Endodermal cell (in vitro differentiated cells): ENCODE measurements around the gene OGFR. TPM values are rescaled to one million over a fixed set of nuclear protein-coding genes. Genes with fewer than 3 reads are reported as not detected.

Experiments used
- DNase-seq: peaks from one replicate; pipeline ENCODE4 v3.0.0-alpha.2; 2017
- H3K27ac ChIP-seq: 2 replicates; pipeline ENCODE4 v1.5.1; 2013; ENCODE audit warnings: mild to moderate bottlenecking, low read depth, low read length, moderate library complexity
- H3K27me3 ChIP-seq: 2 replicates; pipeline ENCODE4 v1.6.1; 2013; ENCODE audit warnings: mild to moderate bottlenecking, low read length, moderate library complexity; ENCODE audit not compliant: insufficient read depth, control insufficient read depth, poor library complexity, severe bottlenecking
- H3K36me3 ChIP-seq: 2 replicates; pipeline ENCODE4 v1.7.0; 2013; ENCODE audit warnings: mild to moderate bottlenecking, low read length, moderate library complexity; ENCODE audit not compliant: control insufficient read depth, insufficient read depth
- H3K4me1 ChIP-seq: one replicate; pipeline ENCODE4 v1.7.0; 2013; ENCODE audit warnings: low read length; ENCODE audit not compliant: control insufficient read depth, insufficient read depth
- H3K4me3 ChIP-seq: 2 replicates; pipeline ENCODE4 v1.5.1; 2013; ENCODE audit warnings: mild to moderate bottlenecking, low read length, moderate library complexity
- H3K9ac ChIP-seq: 2 replicates; pipeline ENCODE4 v1.6.1; 2013; ENCODE audit warnings: mild to moderate bottlenecking, low read length, moderate library complexity; ENCODE audit not compliant: poor library complexity, severe bottlenecking; ENCODE audit errors: extremely low read depth
- H3K9me3 ChIP-seq: 2 replicates; pipeline ENCODE4 v1.6.1; 2013; ENCODE audit warnings: mild to moderate bottlenecking, low read length, moderate library complexity; ENCODE audit not compliant: control insufficient read depth
- H3K27ac Mint-ChIP-seq: 2 replicates; pipeline ENCODE4 v1.8.0; 2020; ENCODE audit warnings: mixed read lengths
- H3K27me3 Mint-ChIP-seq: 2 replicates; pipeline ENCODE4 v1.8.0; 2021; ENCODE audit warnings: mild to moderate bottlenecking, mixed read lengths; ENCODE audit not compliant: insufficient read depth
- H3K36me3 Mint-ChIP-seq: 2 replicates; pipeline ENCODE4 v1.8.0; 2020; ENCODE audit warnings: low read depth, mixed read lengths
- H3K4me1 Mint-ChIP-seq: 2 replicates; pipeline ENCODE4 v1.8.0; 2020; ENCODE audit warnings: mixed read lengths
- H3K4me3 Mint-ChIP-seq: 2 replicates; pipeline ENCODE4 v1.8.0; 2020; ENCODE audit warnings: mild to moderate bottlenecking, moderate library complexity, mixed read lengths
- H3K9me3 Mint-ChIP-seq: 2 replicates; pipeline ENCODE4 v1.8.0; 2020; ENCODE audit warnings: mild to moderate bottlenecking, mixed read lengths
- CTCF ChIP-seq: fragments of 200-600 bp; sonication (generic); conservative IDR thresholded peaks from 2 replicates; pipeline ENCODE4 v1.5.0; 2021; ENCODE audit warnings: antibody characterized with exemption, mild to moderate bottlenecking
- WGBS, 2 experiments: methylation state at CpG; one replicate each; pipeline versions ENCODE4 v1.1.5 to v1.1.7; 2013; ENCODE audit warnings: missing lambda C conversion rate in 2 of 2, mixed read lengths in 1 of 2; ENCODE audit not compliant: insufficient coverage in 1 of 2, insufficient read length in 1 of 2; 5-methylcytosine and 5-hydroxymethylcytosine counted together
- total RNA-seq, 2 donors: library from RNA; stranded (reverse); fragmentation: NEBNext Ultra II Directional in 1 of 2; extraction: Animal tissue kit (Norgen Biotek cat#: 25700) in 1 of 2; gene quantifications; 2 replicates in 1 of 2; 3 replicates in 1 of 2; pipeline ENCODE4 v1.2.1, GENCODE V29; 2021

The OGFR gene
- total RNA-seq, 2 donors from 2014 or later, result 28.1 to 28.5 TPM

- no peaks in the 10 kb centered on the region for H3K36me3 Mint-ChIP-seq
- H3K9ac ChIP-seq, result no peak overlapping the region
- 87 to 92% methylated on average over 19 to 22 of the region's 22 CpGs for WGBS, 2 experiments
Observed at GRCh38 chr20:62762376-62762775, 42.3 kb upstream of the OGFR start.

GRCh38 chr20:62762801-62763368, 41.8 kb upstream of the OGFR start:
- Mint-ChIP-seq H3K36me3 (no peaks in the 10 kb centered on the region), H3K9me3 (no peaks in the 10 kb centered on the region), H3K4me1 (no peaks in the 10 kb centered on the region), H3K27ac (no peak overlapping the region), H3K27me3 (peaks cover 4% of the 10 kb centered on the region), H3K4me3 (no peak overlapping the region)
- no peaks in the 10 kb centered on the region for H3K27me3 ChIP-seq
- no peak for TF ChIP-seq CTCF
- H3K9me3 ChIP-seq, result no peaks in the 10 kb centered on the region
- no peak overlapping the region for H3K27ac ChIP-seq
- no peak overlapping the region for H3K4me3 ChIP-seq
- no peak for DNase-seq
- no peaks in the 10 kb centered on the region for H3K4me1 ChIP-seq
- WGBS, 2 experiments, result 87 to 90% methylated on average over 4 to 16 of the region's 16 CpGs
- H3K36me3 ChIP-seq, result no peaks in the 10 kb centered on the region
- no peak overlapping the region for H3K9ac ChIP-seq

More at GRCh38 chr20:62762376-62762775, 42.3 kb upstream of the OGFR start:
- Histone ChIP-seq H3K9me3 (no peaks in the 10 kb centered on the region), H3K4me1 (no peaks in the 10 kb centered on the region), H3K27me3 (no peaks in the 10 kb centered on the region), H3K4me3 (no peak overlapping the region), H3K36me3 (no peaks in the 10 kb centered on the region), H3K27ac (no peak overlapping the region)
- H3K27me3 Mint-ChIP-seq, result peaks cover 7% of the 10 kb centered on the region
- H3K9me3 Mint-ChIP-seq, result no peaks in the 10 kb centered on the region
- H3K27ac Mint-ChIP-seq, result no peak overlapping the region
- no peaks in the 10 kb centered on the region for H3K4me1 Mint-ChIP-seq
- no peak overlapping the region for H3K4me3 Mint-ChIP-seq
- DNase-seq, result no peak
- TF ChIP-seq CTCF, result no peak

- H3K36me3 Mint-ChIP-seq, result no peaks in the 10 kb centered on the region
- Histone ChIP-seq H3K9ac (no peak overlapping the region), H3K27me3 (no peaks in the 10 kb centered on the region), H3K4me1 (no peaks in the 10 kb centered on the region), H3K9me3 (no peaks in the 10 kb centered on the region), H3K36me3 (no peaks in the 10 kb centered on the region), H3K4me3 (no peak overlapping the region), H3K27ac (no peak overlapping the region)
- WGBS, 2 experiments, result 94 to 100% methylated on average over 2 to 4 of the region's 4 CpGs
- no peak overlapping the region for H3K27ac Mint-ChIP-seq
- no peak for DNase-seq
- peaks cover 1% of the 10 kb centered on the region for H3K27me3 Mint-ChIP-seq
- H3K4me3 Mint-ChIP-seq, result no peak overlapping the region
- no peaks in the 10 kb centered on the region for H3K9me3 Mint-ChIP-seq
- no peak for TF ChIP-seq CTCF
- no peaks in the 10 kb centered on the region for H3K4me1 Mint-ChIP-seq
Observed at GRCh38 chr20:62763404-62763803, 41.2 kb upstream of the OGFR start.
